HUDEP-2 (cell line): ENCODE measurements around the gene CANX.

Experiments
- DNase-seq, 76 experiments: peaks; one replicate each; lab custom pipeline; 2025; ENCODE audit not compliant: unreplicated experiment in 76 of 76; lab: John Stamatoyannopoulos, UW

Gene CANX

GRCh38 chr5:179772351-179772750 is 73.6 kb downstream of the CANX start:
- DNase-seq: no peak

GRCh38 chr5:179773686-179774040 is 74.9 kb downstream of the CANX start:
- DNase-seq: no peak

- no peak for DNase-seq
These were observed 75.7 kb downstream of the CANX start for GRCh38 chr5:179774442-179774841.

GRCh38 chr5:179776411-179776938 is 77.7 kb downstream of the CANX start:
- no peak for DNase-seq

GRCh38 chr5:179777456-179777855 is 78.7 kb downstream of the CANX start:
- no peak for DNase-seq

- no peak for DNase-seq
These were observed 79.1 kb downstream of the CANX start for GRCh38 chr5:179777909-179778308.

GRCh38 chr5:179778591-179778990 is 79.8 kb downstream of the CANX start:
- no peak for DNase-seq

- no peak for DNase-seq
These were observed 81.1 kb downstream of the CANX start for GRCh38 chr5:179779826-179780225.

GRCh38 chr5:179780362-179780761 is 81.6 kb downstream of the CANX start:
- no peak for DNase-seq
